ENCODE results near the gene BTG3.

Gene BTG3, protein sequence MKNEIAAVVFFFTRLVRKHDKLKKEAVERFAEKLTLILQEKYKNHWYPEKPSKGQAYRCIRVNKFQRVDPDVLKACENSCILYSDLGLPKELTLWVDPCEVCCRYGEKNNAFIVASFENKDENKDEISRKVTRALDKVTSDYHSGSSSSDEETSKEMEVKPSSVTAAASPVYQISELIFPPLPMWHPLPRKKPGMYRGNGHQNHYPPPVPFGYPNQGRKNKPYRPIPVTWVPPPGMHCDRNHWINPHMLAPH

DNA sequence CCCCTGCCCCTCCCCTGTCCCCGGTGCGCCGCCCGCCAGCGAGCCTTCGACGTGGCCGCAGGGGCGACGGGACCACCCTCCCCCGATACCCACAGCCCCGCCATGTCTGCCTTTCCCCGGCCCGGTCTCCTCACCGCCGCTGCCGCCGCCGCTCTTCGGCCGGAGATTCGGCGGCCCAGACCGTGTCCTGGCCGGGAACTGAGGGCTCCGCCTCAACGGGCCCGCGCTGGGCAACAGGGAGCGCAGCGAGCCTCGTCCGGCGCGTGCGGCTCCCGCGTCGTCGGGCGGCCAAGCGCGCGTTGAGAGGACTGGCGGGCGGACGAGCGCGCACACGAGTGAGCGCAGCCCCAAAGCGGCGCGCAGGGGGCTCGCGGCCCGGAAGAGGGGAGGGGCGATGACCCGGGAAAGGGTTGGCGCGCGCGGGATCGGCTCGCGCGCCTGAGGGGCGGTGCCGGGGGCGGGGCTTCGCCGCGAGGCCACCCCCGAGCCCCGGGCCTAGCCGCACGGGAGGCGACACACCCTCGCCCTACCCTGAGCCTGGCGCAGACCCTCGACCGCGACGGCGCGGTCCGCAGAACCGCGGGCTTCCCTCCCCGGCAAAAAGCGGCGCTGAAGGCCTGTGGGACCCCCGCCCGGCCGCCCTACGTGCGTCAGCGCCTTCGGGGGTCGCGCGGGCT lies at the start of gene BTG3:
Gene BTG3 (minus strand): TSS at position 337 of the 677 bp plus-strand sequence. CDS start 3,757 bp downstream, outside the sequence.
- peak; percentile 87 for DNase-seq

DNA sequence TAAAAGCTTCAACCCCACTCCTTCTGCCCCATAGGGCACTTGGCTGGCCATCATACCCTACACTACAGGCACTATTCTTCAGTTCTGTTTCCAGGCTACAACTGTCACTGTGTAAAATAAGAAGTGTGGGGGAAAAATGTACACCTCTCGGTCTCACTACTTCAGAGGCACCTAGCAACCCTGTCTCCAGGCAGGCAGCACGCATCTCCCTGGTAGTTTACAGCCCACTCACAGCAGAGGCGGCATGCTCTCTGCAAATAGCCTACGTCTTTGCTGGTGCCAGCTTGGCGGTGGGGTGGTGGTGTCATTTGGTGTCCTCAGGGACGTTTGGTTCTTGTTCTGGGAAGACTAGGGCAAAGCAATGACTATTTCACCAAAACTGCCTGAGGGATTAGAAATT lies 48.2 kb upstream of the BTG3 start:
- DNase-seq = no peak

DNA sequence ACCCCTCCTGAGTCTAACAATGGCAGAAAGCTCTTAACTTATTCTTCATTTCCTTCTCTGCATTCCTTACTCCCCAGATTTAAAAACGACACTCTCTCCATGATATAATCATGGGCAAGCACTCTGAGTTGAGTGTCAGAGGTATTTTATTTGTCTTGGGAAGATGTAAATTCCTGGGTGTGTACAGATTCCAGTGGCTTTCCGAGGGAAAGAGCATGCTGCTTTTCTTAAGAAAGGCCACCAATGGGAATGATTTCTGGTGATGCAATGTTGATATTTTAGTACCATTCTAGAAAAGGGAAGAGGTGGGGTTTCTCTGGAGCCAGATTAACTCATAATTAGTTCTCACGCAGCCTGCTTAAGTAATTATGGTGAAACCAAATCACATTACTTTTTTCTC lies 47.8 kb upstream of the BTG3 start:
- no peak for DNase-seq

DNA sequence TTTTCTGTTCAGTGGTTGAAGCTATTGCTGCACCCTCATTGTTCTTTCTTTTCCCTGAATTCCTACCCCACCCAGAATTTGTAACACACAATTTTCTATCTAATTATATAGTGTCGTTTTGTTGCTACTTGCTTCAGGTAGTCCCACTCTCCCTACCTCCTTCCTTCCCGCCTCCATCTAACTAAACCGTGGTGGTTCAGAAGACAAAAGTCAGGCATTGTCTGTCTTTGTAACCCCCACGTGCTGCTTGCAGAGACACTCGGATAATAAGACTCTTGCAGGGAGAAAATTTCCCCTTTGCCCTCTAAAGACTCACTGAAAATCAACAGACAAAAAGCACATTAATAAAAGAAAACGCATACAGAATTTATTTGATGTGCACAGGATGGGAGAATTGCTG lies 46.2 kb upstream of the BTG3 start:
- DNase-seq = no peak

DNA sequence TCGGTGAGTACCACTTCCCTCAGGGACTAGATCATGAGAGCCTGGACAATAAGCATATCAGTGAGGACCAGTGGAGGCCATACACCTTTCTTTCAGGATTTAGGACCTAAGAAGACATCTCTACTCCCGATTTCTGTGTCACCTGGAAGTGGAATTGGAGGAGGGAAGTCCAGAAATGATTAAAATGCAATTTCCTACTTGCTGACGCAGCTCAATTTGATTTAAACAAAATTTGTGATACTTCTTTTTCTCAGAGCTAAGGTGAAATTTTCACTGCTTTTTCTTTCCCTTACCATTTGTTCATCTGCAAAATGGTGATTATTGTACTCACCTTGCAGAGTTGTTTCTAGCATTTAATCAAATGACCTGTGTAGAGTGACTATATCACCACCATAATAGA lies 38.8 kb upstream of the BTG3 start:
- no peak for DNase-seq

DNA sequence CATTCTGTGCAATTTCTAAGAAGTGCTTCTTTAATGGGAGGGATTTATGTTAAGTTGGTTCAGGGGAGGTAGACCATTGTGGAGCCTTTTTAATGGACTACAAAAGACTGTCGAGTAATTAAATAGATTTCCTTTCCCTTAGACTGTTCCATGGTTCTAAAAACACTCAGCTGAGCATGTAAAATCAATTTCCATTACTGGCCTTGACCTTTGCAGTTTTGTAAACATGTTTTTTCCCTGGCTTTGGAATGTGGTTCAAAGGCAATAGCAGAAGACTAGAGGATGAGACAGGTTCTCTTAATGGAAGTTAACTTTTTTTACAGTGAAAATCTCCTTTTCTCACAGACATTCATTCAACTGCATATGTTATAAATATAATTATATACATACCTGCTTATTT lies 37.6 kb upstream of the BTG3 start:
- DNase-seq = no peak

DNA sequence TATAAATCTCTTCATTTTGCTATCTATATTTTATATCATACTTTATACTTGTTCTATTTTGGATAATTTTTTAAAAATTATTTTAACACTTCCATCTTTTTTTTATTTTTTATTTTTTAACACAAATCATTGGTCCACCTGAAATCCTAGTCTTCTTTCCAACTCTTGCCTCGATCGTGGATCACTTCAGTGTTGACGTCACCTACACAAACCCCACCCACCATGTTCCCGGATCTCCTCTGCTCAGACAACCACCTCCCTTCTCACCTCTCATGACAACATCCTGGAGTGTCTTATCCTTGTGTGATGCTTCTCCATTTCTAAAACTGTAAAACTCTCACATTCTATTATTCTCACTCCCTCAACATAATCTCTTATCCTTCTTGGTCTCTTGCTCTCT lies 34.1 kb upstream of the BTG3 start:
- DNase-seq = no peak

DNA sequence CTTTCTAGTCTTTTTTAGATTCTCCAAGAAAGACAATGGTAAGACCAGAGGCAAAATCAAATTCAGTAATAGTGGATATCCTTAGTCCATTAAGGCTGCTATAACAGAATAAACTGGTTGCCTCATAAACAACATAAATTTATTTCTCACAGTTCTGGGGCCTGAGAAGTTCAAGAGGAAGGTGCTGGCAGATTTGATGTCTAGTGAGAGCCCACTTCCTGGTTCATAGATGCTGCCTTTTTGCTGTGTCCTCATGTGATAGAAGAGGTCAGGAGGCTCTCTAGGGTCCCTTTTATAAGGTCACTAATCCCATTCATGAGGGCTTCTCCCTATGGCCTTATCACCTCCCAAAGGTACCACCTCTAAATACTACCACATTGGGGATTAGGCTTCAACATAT lies 31.5 kb upstream of the BTG3 start:
- no peak for DNase-seq

DNA sequence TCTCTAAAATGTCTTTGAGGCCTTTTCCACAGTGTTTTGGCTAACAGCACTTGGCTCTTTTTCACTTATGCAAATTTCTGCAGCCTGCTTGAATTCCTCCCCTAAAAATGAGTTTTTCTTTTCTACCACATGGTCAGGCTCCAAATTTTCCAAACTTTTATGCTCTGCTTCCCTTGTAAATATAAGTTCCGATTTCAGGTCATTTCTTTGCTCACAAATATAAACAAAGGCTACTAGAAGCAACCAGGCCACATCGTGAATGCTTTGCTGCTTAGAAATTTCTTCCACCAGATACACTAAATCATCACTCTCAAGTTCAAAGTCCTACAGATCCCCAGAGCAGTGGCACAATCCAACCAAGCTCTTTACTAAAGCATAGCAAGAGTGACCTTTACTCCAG lies 28.1 kb upstream of the BTG3 start:
- no peak for DNase-seq

DNA sequence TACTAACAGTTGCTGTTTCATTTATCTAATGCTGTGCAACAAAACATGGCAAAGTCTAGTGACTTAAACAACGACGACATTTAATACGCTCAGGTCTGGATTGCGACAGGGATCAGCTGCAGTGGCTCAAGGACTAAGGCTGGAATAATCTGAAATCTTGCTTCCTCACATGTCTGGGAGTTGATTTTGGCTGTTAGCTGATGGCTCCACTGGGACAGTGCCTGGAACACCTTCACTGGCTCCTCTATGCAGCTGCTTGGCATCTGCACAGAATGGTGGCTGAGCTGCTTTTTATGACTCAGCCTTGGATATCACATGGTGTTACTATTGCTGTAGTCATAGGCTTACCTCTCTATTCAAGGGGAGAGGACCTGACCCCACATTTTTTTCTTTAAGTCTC lies 24.0 kb upstream of the BTG3 start:
- no peak for DNase-seq

DNA sequence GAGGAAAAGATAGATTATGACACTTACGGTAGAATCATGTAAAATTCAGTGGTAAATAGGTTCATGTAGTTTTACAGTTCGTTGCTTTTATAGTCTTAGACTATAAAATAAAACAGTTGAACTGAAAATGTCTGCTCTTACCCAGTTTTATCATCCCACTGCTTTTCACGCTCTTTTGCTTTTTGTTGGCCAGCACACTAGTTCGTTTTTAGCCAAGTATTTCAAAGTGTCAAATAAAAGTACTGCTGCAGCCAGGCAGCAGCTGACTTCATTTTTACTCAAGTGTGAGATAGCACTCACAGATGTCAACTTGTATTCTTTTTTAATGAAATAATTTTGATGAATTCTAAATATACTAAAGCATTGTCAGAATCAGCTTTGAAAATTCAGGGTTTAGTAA lies 18.5 kb upstream of the BTG3 start:
- no peak for DNase-seq

DNA sequence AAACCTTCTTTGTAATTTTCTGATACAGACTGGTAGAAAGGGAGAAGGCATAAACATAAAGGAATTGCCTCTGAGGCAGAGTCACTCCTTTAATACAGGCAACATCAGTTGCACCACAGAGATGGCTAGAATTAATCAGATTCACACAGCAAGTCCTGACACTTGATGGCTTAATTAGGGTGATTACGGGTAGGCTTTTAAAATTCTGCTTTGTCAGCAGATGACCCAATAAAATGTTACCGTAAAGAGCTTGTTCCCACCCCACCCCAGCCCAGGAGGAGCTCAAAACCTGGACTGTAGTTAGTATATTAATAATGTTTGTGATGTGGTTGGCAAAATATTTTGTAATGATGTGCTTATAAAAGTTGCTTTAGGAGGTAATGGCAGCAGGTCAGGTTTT lies 9.3 kb upstream of the BTG3 start:
- no peak for DNase-seq

DNA sequence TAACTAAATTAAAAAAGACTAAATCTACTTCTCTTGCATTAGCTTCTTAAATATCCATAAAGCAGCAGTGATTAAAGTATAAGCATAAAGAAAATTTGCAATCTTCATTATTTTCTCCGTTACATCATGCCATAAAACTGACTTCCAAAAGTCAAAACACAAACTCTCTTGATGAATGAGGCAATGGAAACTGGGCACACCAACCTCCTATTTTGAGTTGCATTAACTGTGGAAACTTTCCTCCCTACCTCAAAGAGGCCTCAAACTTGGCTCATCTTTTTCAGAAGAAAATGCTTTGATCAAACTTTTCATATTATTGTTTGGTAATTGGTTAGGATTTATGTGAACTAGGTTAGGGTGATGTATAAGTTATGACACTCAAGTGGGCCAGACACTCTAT lies 4.1 kb upstream of the BTG3 start:
- DNase-seq = no peak

DNA sequence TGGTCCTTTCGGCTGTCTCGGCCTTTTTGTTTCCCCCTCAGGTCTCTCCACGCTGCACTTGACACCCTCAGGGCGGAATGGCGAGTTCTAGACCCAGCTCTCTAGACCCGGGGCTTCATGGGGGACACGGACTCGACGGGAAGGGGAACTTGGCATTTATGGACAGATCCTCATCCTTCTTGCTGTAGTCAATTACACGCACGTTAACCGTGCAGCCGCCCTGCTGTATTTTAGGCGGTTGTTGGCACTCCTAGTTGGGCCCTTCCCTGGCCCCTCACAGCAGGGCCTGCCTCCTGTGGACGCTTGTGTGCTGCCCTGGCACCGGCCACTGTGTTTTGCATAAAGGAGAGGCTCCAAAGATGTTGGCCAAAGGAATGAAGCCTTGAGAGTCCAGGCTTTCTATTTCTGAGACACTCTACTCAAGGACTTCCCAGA lies 558 bp upstream of the BTG3 start:
- DNase-seq = no peak

DNA sequence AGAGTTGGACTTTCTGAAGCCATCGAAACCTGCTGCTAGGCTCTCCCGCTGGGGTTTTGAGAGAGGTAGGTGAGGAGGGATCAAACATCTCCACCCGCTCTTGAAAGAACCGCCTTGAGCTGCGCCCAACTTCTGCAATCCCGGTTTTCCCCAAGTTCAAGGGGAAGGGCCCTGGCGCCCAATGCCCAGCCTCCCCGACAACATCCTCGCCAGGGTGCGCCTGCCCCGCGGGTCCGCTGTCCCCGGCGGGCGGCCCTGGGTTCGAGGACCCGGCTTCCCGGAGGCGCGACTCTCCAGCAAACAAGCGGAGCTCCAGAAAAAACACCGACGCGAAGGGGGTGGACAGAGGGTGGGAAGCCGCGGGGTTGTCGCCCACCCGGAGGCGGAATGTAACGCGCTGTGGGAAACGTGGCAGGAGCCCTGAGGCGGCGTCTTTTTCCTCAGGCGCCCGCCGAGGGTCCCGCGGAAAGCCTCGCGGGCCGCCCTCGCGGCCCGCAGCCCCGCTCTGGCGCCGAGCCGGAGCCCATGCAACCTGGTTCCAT lies 607 bp downstream of the BTG3 start:
- peak; percentile 21 for DNase-seq

DNA sequence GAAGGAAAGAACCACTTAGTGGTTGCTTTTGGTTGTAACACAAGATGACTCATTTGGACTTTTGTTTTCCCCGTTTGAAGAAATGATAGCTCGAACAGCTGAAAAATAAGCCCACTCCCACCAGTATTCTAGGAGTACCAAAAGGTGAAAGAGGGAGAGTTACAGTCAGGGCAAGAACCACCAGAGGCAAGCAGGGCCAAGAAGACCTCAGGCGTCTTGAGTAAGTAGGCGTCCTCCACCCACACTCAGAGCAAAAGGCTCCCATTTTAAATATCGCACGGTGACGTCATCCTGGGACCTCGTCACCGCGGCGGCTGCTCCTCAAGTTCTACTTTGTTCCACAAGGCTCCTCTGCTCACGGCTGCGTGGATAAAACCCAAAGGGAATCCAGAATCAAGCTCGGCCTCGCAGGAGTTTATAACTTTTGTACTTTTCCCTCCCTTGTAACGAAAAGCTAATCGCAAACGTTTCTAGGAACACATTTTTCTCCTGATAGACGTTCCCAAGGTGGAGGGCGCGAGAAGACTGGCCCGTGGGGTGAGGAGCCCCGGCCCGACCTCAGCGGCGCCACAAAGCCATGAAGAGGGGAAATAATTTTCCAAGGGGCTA lies 1.2 kb downstream of the BTG3 start:
- peak; percentile 86 for DNase-seq

DNA sequence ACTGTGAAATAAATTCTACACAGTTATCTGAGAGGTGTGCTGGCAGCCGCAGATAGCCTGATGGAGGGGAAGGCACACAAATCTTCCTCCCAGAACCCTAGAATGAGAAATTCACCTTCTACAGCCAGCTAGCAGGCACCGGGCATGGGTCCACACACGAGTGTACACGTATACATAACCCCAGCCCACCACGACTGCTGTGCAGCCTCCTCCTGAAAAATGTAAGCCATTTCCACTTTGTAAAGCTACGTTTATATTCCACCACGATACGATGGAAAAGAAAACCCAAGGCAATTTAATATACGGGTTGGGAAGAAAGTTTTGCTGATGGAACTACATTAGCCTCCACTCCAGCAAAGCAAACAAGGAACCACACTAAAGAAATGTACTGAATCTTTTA lies 1.8 kb downstream of the BTG3 start:
- no peak for DNase-seq

DNA sequence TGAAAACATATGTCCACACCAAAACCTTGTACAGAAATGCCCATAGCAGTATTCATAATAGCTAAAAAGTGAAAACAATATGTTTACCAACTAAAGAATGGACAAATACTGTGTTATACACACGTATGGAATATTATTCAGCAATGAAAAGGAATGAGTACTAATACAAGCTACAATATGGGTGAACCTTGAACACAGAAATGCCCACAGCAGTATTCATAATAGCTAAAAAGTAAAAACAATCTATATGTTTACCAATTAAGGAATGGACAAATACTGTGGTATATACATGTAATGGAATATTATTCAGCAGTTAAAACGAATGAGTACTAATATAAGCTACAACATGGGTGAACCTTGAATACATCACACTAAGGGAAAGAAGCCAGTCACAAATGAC lies 3.0 kb downstream of the BTG3 start:
- no peak for DNase-seq

DNA sequence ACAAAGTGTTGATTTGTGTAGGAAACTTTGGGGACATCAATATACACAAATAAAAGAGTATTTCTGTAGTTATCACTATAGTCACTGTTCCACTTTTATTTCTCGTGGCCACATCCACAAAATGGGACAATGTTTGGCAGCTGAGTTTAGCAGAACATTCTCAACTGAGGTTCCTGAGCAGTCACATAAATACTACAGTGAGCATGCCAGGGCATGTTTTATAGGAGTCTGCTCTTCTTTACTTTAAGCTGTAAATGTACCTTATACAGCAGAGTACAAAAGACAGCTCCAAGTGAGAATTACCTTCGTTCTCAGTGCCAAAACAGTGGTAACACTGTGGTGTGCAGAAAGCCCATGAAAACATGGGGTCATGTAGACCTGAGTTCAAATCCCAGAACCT lies 5.0 kb downstream of the BTG3 start:
- no peak for DNase-seq

DNA sequence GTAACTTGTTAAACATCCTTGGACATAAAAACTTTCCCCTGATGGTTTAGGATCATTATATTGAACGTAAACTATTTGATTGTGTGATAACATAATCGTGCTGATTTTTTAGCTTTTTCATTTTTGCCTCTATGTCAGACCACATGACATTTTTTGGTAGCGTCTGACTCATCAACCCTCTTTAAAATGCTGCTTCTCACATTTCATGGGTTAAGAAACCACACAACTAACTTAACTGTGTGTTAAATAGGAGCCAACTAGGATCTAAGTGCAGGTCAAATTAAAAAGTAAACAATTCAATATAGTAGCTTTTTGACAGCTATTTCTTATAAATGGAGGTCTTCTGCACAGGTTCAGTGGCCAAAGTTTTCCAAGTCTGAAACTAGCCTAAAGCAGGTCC lies 9.8 kb downstream of the BTG3 start:
- no peak for DNase-seq

DNA sequence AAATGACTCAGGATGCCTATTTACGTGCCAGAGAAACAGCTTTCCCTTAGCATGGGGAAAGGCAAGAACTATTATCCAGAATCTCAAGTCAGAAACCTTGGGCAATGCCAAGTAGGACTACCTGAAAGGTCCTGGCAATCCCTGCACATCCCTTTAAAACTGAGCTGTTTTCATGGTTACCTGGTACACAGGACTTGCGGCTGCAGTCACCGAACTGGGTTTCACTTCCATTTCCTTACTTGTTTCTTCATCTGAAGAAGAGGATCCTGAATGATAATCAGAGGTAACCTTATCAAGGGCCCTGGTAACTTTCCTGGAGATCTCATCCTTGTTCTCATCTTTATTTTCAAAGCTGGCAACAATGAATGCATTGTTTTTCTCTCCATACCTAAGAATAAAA lies 14.3 kb downstream of the BTG3 start:
- no peak for DNase-seq

DNA sequence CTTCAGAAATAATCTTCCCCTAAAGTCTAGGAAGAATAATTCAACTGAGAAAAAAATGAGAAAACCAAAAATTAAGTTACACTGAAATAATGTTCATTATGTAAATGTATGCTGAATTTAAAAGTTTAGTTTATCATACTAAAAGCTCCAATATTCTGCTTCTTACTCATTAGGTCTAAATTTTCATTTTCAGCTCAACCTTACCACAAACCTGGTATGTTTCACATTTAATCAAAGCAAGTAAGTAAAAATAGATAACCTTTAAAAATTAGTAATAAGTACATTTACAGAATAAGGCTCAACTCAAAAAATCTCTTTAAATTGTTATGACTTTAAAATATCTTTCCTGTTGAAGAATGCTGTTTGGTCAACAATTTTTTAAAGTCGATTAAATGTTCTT lies 15.0 kb downstream of the BTG3 start:
- no peak for DNase-seq

DNA sequence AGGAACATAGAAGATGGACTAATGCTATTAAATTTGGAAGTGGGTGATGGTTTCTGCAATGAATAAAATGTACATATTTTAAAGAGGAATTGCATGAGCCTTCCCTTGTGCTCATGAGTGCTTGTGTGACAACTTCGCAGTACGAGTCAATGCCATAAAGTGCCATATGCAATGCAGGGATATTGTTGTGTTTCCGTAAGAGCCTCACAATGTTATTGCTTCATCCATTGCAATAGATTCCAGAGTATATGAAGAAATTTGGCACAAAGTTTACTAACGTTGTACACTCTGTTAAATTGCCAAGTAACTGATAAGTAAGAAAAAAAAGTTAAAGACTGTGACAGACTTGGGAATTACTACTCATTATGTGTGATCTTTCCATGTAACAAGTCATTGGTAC lies 22.3 kb downstream of the BTG3 start:
- no peak for DNase-seq

DNA sequence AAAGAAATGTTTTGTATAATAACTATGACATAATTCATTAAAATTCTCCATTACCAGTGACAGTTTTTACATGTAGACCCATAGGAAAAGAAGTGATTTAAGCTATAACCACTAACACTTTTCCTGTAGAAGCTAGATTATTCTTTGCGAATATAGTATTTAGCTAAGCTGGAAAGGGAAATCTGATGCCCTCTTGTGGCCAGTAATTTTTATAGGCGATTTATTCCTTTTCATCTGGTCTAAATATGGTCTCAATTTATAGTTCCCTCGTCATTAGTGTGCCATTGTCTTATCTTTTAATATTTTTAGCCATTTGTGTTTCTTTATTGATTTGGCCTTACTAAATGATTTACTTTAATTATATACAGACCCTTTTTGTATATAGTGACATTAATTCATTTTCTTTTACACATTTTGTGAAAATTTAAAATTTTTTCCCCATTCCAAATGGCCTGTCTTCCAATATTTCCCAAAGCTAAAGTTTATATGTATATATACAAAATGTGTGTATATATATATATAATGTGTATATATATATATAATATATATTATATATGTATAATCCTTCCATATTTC lies 26.7 kb downstream of the BTG3 start:
- peak; percentile 66 for DNase-seq
